ENCODE results near the gene CYP4F22.

- no peak for TF ChIP-seq CTCF (IDR thresholded peaks at IDR 0.05)
- no peak for TF ChIP-seq POLR2A (IDR thresholded peaks at IDR 0.05)
Measured at GRCh38 chr19:15468675-15469512, 39.4 kb upstream of the CYP4F22 start.

All from thyroid gland (tissue), 4 donors.